Keratinocyte (primary cell): ENCODE results near the gene ALOX5. TPM values are rescaled to one million over a fixed set of nuclear protein-coding genes. Genes with fewer than 3 reads are reported as not detected.

Source experiments
- DNase-seq: peaks from one replicate; pipeline ENCODE4 v3.0.0-alpha.2; 2011; ENCODE audit warnings: low read depth, missing footprints, low spot score
- FAIRE-seq: peaks from 2 replicates; lab custom pipeline; 2011; peaks lifted over from hg19 to GRCh38; lab: Jason Lieb, UNC
- H2AFZ ChIP-seq: 2 replicates; pipeline ENCODE4 v1.6.0; 2012; ENCODE audit warnings: low read length, control low read depth, inconsistent platforms; ENCODE audit not compliant: control insufficient read depth
- H3K27ac ChIP-seq: 2 replicates; pipeline ENCODE4 v1.5.1; 2011; ENCODE audit warnings: low read length; ENCODE audit not compliant: control insufficient read depth, insufficient read depth
- H3K27me3 ChIP-seq: 3 replicates; pipeline ENCODE4 v1.6.0; 2011; ENCODE audit warnings: low read length; ENCODE audit not compliant: control insufficient read depth, insufficient read depth; ENCODE audit errors: extremely low read depth
- H3K36me3 ChIP-seq, 2 experiments: 2 replicates in 1 of 2; 3 replicates in 1 of 2; pipeline ENCODE4 v1.5.1; 2011; ENCODE audit warnings: low read length in 2 of 2, mild to moderate bottlenecking in 1 of 2; ENCODE audit not compliant: control insufficient read depth in 2 of 2, insufficient read depth in 2 of 2; ENCODE audit errors: extremely low read depth in 1 of 2
- H3K4me1 ChIP-seq: 3 replicates; pipeline ENCODE4 v1.5.1; 2011; ENCODE audit warnings: low read length; ENCODE audit not compliant: control insufficient read depth, insufficient read depth; ENCODE audit errors: extremely low read depth
- H3K4me2 ChIP-seq: 3 replicates; pipeline ENCODE4 v1.6.0; 2011; ENCODE audit warnings: low read depth, low read length; ENCODE audit not compliant: control insufficient read depth, insufficient read depth; ENCODE audit errors: extremely low read depth
- H3K4me3 ChIP-seq, 3 experiments: fragments of 200-600 bp in 1 of 3; sonication (generic) in 1 of 3; 2 replicates in 2 of 3; 3 replicates in 1 of 3; pipeline ENCODE4 v1.5.1; 2011 to 2016; ENCODE audit warnings: low read length in 3 of 3, mild to moderate bottlenecking in 3 of 3, control low read depth in 2 of 3, inconsistent platforms in 1 of 3, low read depth in 1 of 3, mixed read lengths in 1 of 3, mixed run types in 1 of 3, moderate library complexity in 1 of 3; ENCODE audit not compliant: control insufficient read depth in 2 of 3, insufficient read depth in 2 of 3; ENCODE audit errors: extremely low read depth in 1 of 3
- H3K79me2 ChIP-seq: 2 replicates; pipeline ENCODE4 v1.6.0; 2012; ENCODE audit warnings: low read length; ENCODE audit not compliant: control insufficient read depth, insufficient read depth
- H3K9ac ChIP-seq: 3 replicates; pipeline ENCODE4 v1.6.0; 2011; ENCODE audit warnings: low read length; ENCODE audit not compliant: control insufficient read depth, insufficient read depth; ENCODE audit errors: extremely low read depth
- H3K9me1 ChIP-seq: 3 replicates; pipeline ENCODE4 v1.6.0; 2011; ENCODE audit warnings: low read length; ENCODE audit not compliant: control insufficient read depth, insufficient read depth; ENCODE audit errors: extremely low read depth
- H3K9me3 ChIP-seq: 2 replicates; pipeline ENCODE4 v1.5.1; 2012; ENCODE audit warnings: low read depth, low read length; ENCODE audit not compliant: control insufficient read depth
- H4K20me1 ChIP-seq: 3 replicates; pipeline ENCODE4 v1.6.0; 2011; ENCODE audit warnings: low read length; ENCODE audit not compliant: control insufficient read depth, insufficient read depth; ENCODE audit errors: extremely low read depth
- EZH2 ChIP-seq: IDR thresholded peaks from one replicate; pipeline ENCODE4 v1.6.1; 2012; ENCODE audit warnings: inconsistent platforms, mild to moderate bottlenecking, low read length, moderate library complexity
- dilution Hi-C: fragments of 300-500 bp; cut with MboI; formaldehyde crosslinking; loops from one replicate; pipeline ENCODE4 v1.7.0; 2020; ENCODE audit warnings: low sequenced_read_pairs; ENCODE audit not compliant: extremely low pct_ligation_motif_present
- polyA plus RNA-seq, 5 experiments: library from polyadenylated mRNA; depleted of rRNA in 3 of 5; stranded (reverse) in 3 of 5; stranded (forward) in 1 of 5; unstranded in 1 of 5; fragments of >200 nt; gene quantifications; 1 replicate in 1 of 5; 2 replicates in 3 of 5; 3 replicates in 1 of 5; pipeline versions ENCODE4 v1.2.1 to v1.2.3, GENCODE V29; 2011 to 2012; ENCODE audit warnings: missing spikeins in 2 of 5, low read depth in 1 of 5, low replicate concordance in 1 of 5
- TF ChIP-seq, protein P1 (sequence below), 3 experiments: IDR thresholded peaks in 1 of 3; conservative IDR thresholded peaks in 1 of 3; optimal IDR thresholded peaks in 1 of 3; 2 replicates in 2 of 3; 3 replicates in 1 of 3; pipeline versions ENCODE3 to v1.5.1; 2011; ENCODE audit warnings: low read length in 3 of 3, mild to moderate bottlenecking in 3 of 3, moderate library complexity in 2 of 3, control low read depth in 1 of 3, inconsistent platforms in 1 of 3; ENCODE audit not compliant: insufficient read depth in 2 of 3; ENCODE audit errors: extremely low read depth in 1 of 3

Gene ALOX5
- polyA plus RNA-seq, 1 donor (not counting 4 experiments of a cell fraction or from before 2014, with no cell fraction given), result not detected

DNA sequence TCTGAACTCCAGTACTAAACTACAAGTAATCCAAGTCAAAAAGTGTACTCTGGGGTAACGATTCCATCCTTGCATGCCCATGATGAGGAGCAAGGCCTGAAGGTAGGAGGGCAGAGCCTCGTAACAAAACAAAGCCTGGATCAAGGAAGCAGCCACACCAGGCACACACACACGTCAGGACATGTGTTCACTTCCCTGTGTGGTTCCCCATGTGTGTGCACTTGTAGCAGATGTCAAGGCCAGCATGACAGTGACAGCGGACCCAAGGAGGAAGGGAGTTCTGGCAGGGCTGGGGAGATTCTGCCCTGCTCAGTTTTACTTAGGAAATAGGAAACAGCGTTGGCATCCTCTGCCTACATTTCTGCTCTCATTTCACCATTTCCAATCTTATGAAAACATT lies 92.8 kb downstream of the ALOX5 start:
- Histone ChIP-seq H3K9me1 (no peaks in the 10 kb centered on the region), H3K4me3 (no peak overlapping the region), H3K4me2 (no peak overlapping the region), H2AFZ (no peak overlapping the region), H3K4me1 (no peaks in the 10 kb centered on the region), H3K9ac (no peak overlapping the region), H3K79me2 (no peaks in the 10 kb centered on the region), H3K36me3 (no peaks in the 10 kb centered on the region), H3K27me3 (no peaks in the 10 kb centered on the region), H4K20me1 (no peaks in the 10 kb centered on the region), H3K27ac (no peak overlapping the region), H3K9me3 (no peaks in the 10 kb centered on the region)
- no peak for FAIRE-seq
- DNase-seq, result no peak
- dilution Hi-C loops, result no loop called here
- TF ChIP-seq, protein P1, sequence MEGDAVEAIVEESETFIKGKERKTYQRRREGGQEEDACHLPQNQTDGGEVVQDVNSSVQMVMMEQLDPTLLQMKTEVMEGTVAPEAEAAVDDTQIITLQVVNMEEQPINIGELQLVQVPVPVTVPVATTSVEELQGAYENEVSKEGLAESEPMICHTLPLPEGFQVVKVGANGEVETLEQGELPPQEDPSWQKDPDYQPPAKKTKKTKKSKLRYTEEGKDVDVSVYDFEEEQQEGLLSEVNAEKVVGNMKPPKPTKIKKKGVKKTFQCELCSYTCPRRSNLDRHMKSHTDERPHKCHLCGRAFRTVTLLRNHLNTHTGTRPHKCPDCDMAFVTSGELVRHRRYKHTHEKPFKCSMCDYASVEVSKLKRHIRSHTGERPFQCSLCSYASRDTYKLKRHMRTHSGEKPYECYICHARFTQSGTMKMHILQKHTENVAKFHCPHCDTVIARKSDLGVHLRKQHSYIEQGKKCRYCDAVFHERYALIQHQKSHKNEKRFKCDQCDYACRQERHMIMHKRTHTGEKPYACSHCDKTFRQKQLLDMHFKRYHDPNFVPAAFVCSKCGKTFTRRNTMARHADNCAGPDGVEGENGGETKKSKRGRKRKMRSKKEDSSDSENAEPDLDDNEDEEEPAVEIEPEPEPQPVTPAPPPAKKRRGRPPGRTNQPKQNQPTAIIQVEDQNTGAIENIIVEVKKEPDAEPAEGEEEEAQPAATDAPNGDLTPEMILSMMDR (optimal IDR thresholded peaks at IDR 0.05 in 1 of 3, IDR thresholded peaks at IDR 0.05 in 1 of 3, conservative IDR thresholded peaks at IDR 0.05 in 1 of 3; ENCODE audit: extremely low read depth in 1 of 3, insufficient read depth in 2 of 3, low read length in 3 of 3), result no peak
- TF ChIP-seq EZH2, result no peak

DNA sequence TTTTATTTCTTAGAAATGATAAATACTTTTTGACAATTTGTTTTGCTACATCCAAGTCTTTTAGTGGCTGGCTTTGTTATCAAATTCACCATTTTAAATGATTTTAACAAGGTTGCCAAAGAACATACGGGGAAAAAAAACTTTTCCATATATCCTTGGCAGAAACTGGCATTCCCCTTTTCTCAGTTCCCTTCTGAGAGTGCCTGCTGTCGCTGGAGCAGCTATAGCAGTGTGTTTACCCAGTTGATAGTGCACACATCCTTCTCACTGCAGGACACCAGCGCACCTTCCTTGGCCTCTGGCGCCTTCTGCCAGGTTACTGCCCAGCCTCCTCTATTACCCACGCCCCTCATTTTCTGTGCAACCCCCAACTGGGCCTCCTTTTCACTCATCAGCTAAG lies 94.1 kb downstream of the ALOX5 start:
- H3K4me1 ChIP-seq, result no peaks in the 10 kb centered on the region
- no peaks in the 10 kb centered on the region for H3K27me3 ChIP-seq
- no peak for TF ChIP-seq EZH2
- TF ChIP-seq, protein P1 (optimal IDR thresholded peaks at IDR 0.05 in 1 of 3, IDR thresholded peaks at IDR 0.05 in 1 of 3, conservative IDR thresholded peaks at IDR 0.05 in 1 of 3; ENCODE audit: extremely low read depth in 1 of 3, insufficient read depth in 2 of 3, low read length in 3 of 3), result no peak
- H4K20me1 ChIP-seq, result no peaks in the 10 kb centered on the region
- no peak overlapping the region for H2AFZ ChIP-seq
- H3K9ac ChIP-seq, result no peak overlapping the region
- H3K36me3 ChIP-seq, result no peaks in the 10 kb centered on the region
- no peak overlapping the region for H3K4me3 ChIP-seq
- DNase-seq (no peak), FAIRE-seq (no peak)
- no peaks in the 10 kb centered on the region for H3K9me1 ChIP-seq
- dilution Hi-C loops, result no loop called here
- no peak overlapping the region for H3K4me2 ChIP-seq
- H3K27ac ChIP-seq, result no peak overlapping the region
- H3K79me2 ChIP-seq, result no peaks in the 10 kb centered on the region
- H3K9me3 ChIP-seq, result no peaks in the 10 kb centered on the region
